Lung (tissue), 12 donors: ENCODE measurements around the gene EPHB2. TPM values are rescaled to one million over a fixed set of nuclear protein-coding genes. Genes with fewer than 3 reads are reported as not detected.
A peak's percentile ranks its signal among the peaks of the same experiment; 100 is the strongest.

Source experiments
- ATAC-seq: fragments of 200-7000 bp; cut with Tn5 transposase; one replicate; pipeline ENCODE4 v1.9.1; 2020; ENCODE audit warnings: moderate number of reproducible peaks; ENCODE audit not compliant: insufficient read depth, low FRiP score
- DNase-seq, 3 donors: peaks; one replicate each; pipeline ENCODE4 v3.0.0-alpha.2; 2013 to 2017
- H3K27ac ChIP-seq, 2 donors: one replicate each; pipeline ENCODE4 v1.5.1; 2013; ENCODE audit warnings: mild to moderate bottlenecking in 2 of 2, moderate library complexity in 2 of 2, control low read depth in 1 of 2, inconsistent platforms in 1 of 2, low read depth in 1 of 2, low read length in 1 of 2
- H3K27me3 ChIP-seq, 3 donors: one replicate each; pipeline ENCODE4 v1.5.1; 2013; ENCODE audit warnings: low read length in 2 of 3; ENCODE audit not compliant: control insufficient read depth in 3 of 3, insufficient read depth in 3 of 3
- H3K36me3 ChIP-seq, 4 donors: one replicate each; pipeline ENCODE4 v1.5.1; 2013; ENCODE audit warnings: low read length in 4 of 4, mild to moderate bottlenecking in 1 of 4, moderate library complexity in 1 of 4; ENCODE audit not compliant: control insufficient read depth in 4 of 4, insufficient read depth in 4 of 4
- H3K4me1 ChIP-seq, 5 donors: one replicate each; pipeline ENCODE4 v1.5.1; 2013; ENCODE audit warnings: low read length in 5 of 5, mild to moderate bottlenecking in 2 of 5, moderate library complexity in 1 of 5; ENCODE audit not compliant: control insufficient read depth in 5 of 5, insufficient read depth in 5 of 5
- H3K4me3 ChIP-seq: one replicate; pipeline ENCODE4 v1.5.1; 2013; ENCODE audit warnings: mild to moderate bottlenecking, control low read depth, moderate library complexity
- H3K9ac ChIP-seq, 2 donors: one replicate each; pipeline ENCODE4 v1.5.1; 2013; ENCODE audit warnings: low read length in 2 of 2, control low read depth in 1 of 2; ENCODE audit not compliant: insufficient read depth in 1 of 2
- H3K9me3 ChIP-seq, 4 donors: one replicate each; pipeline ENCODE4 v1.5.1; 2013; ENCODE audit warnings: low read length in 3 of 4, mild to moderate bottlenecking in 1 of 4, moderate library complexity in 1 of 4; ENCODE audit not compliant: control insufficient read depth in 4 of 4, insufficient read depth in 3 of 4
- CTCF ChIP-seq: IDR thresholded peaks from 2 replicates; pipeline ENCODE4 v1.5.1; 2012; ENCODE audit warnings: mild to moderate bottlenecking; ENCODE audit errors: control extremely low read depth, extremely low read depth
- WGBS, 2 donors: extraction: QIAGEN DNeasy Blood & Tissue Kit; methylation state at CpG; one replicate each; pipeline ENCODE4 v1.1.7; 2013; 5-methylcytosine and 5-hydroxymethylcytosine counted together
- polyA plus RNA-seq, 2 donors: library from polyadenylated mRNA; stranded (reverse); fragments of 200-250 nt; gene quantifications; one replicate each; pipeline ENCODE4 v1.2.1, GENCODE V29; 2013
- total RNA-seq, 2 donors: library from RNA; depleted of rRNA in 1 of 2; stranded (reverse); fragments of >200 nt in 1 of 2; gene quantifications; one replicate each; pipeline ENCODE4 v1.2.1, GENCODE V29; 2014 to 2021
- donor health status: control.
- donor health status: control.
- donor health status: Bipolar disorder and iron deficiency.
- donor health status: healthy.
- donor health status: DM: yes; HTN: yes; CAD: no.

EPHB2 gene
- total and polyA plus RNA-seq, 4 donors = 1.2 to 8.5 (median 5.8) TPM

GRCh38 chr1:22915231-22915630, 204.6 kb downstream of the EPHB2 start:
- Histone ChIP-seq H3K27me3 (no peaks in the 10 kb centered on the region), H3K36me3 (peaks cover 0 to 3% (median 1%) of the 10 kb centered on the region in 4 donors), H3K9ac (no peak overlapping the region), H3K9me3 (no peaks in the 10 kb centered on the region), H3K4me3 (no peak overlapping the region), H3K4me1 (no peaks in the 10 kb centered on the region), H3K27ac (no peak overlapping the region)
- ATAC-seq (no peak), DNase-seq (no peak)
- no peak for TF ChIP-seq CTCF
- WGBS, 2 donors = 65 to 80% methylated on average over 7 of the region's 7 CpGs

- peak in 1 of 3 donors; percentile 12 for DNase-seq
- TF ChIP-seq CTCF = no peak
- H3K9ac ChIP-seq = no peak overlapping the region
- no peak overlapping the region for H3K4me3 ChIP-seq
- H3K9me3 ChIP-seq = no peaks in the 10 kb centered on the region
- no peaks in the 10 kb centered on the region for H3K27me3 ChIP-seq
- H3K36me3 ChIP-seq = peaks cover 0 to 3% (median 1%) of the 10 kb centered on the region in 4 donors
- peaks cover 0 to 2% (median 0%) of the 10 kb centered on the region in 5 donors for H3K4me1 ChIP-seq
- WGBS, 2 donors = 50 to 56% methylated on average over 15 of the region's 15 CpGs
- H3K27ac ChIP-seq = no peak overlapping the region
- ATAC-seq = no peak
These were observed 205.3 kb downstream of the EPHB2 start for GRCh38 chr1:22915816-22916470.

- 60 to 74% methylated on average over 12 of the region's 12 CpGs for WGBS, 2 donors
- Histone ChIP-seq H3K36me3 (peaks cover 0 to 2% (median 0%) of the 10 kb centered on the region in 4 donors), H3K27me3 (no peaks in the 10 kb centered on the region), H3K9ac (no peak overlapping the region), H3K4me3 (no peak overlapping the region), H3K4me1 (peaks cover 0 to 2% (median 0%) of the 10 kb centered on the region in 5 donors), H3K27ac (no peak overlapping the region), H3K9me3 (no peaks in the 10 kb centered on the region)
- no peak for TF ChIP-seq CTCF
- DNase-seq (peak in 1 of 3 donors; percentile 5), ATAC-seq (no peak)
These were observed 205.8 kb downstream of the EPHB2 start for GRCh38 chr1:22916471-22916820.

GRCh38 chr1:22917989-22918388, 207.3 kb downstream of the EPHB2 start:
- no peak for TF ChIP-seq CTCF
- H3K36me3 ChIP-seq = no peaks in the 10 kb centered on the region
- 87 to 92% methylated on average over 5 of the region's 5 CpGs for WGBS, 2 donors
- no peak for DNase-seq
- no peaks in the 10 kb centered on the region for H3K9me3 ChIP-seq
- ATAC-seq = no peak
- no peaks in the 10 kb centered on the region for H3K27me3 ChIP-seq
- H3K4me1 ChIP-seq = peaks cover 0 to 2% (median 0%) of the 10 kb centered on the region in 5 donors
- no peak overlapping the region for H3K9ac ChIP-seq
- H3K4me3 ChIP-seq = no peak overlapping the region
- no peak overlapping the region for H3K27ac ChIP-seq
